Dermis lymphatic vessel endothelial cell (primary cell): ENCODE data around the gene KNOP1. TPM values are rescaled to one million over a fixed set of nuclear protein-coding genes. Genes with fewer than 3 reads are reported as not detected.

Source experiments
- total RNA-seq: library from RNA; depleted of rRNA; stranded (reverse); fragments of >200 nt; gene quantifications from 2 replicates; pipeline ENCODE4 v1.2.1, GENCODE V29; 2014

KNOP1 gene, protein sequence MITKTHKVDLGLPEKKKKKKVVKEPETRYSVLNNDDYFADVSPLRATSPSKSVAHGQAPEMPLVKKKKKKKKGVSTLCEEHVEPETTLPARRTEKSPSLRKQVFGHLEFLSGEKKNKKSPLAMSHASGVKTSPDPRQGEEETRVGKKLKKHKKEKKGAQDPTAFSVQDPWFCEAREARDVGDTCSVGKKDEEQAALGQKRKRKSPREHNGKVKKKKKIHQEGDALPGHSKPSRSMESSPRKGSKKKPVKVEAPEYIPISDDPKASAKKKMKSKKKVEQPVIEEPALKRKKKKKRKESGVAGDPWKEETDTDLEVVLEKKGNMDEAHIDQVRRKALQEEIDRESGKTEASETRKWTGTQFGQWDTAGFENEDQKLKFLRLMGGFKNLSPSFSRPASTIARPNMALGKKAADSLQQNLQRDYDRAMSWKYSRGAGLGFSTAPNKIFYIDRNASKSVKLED
- 8.9 and 9.7 TPM in 2 replicates for total RNA-seq

GRCh38 chr16:19717741-19718623 lies at the start of gene KNOP1, which contains the start of gene IQCK:
KNOP1 (minus strand) TSS chr16:19718227; CDS start chr16:19715035, 3,192 bp downstream.
IQCK (plus strand) TSS chr16:19718271; CDS start chr16:19718307, 36 bp downstream.

Other genes starting within 250 kb of the KNOP1 start
- 23.9 and 25.2 TPM in 2 replicates for gene GDE1, start 196.1 kb downstream of the KNOP1 start, total RNA-seq
- 6.7 and 10.3 TPM in 2 replicates for gene CCP110, start 194.3 kb downstream of the KNOP1 start, total RNA-seq
- 37.9 and 44.6 TPM in 2 replicates for gene VPS35L, start 162.5 kb downstream of the KNOP1 start, total RNA-seq
- gene IQCK, start within 50 bp of the KNOP1 start, total RNA-seq = 8.9 and 9.2 TPM in 2 replicates
- gene GPRC5B, start 166.6 kb upstream of the KNOP1 start, total RNA-seq = 37.6 and 55.0 TPM in 2 replicates